Subcutaneous adipose tissue (tissue), 4 donors: ENCODE results near the gene EPB41L4B. TPM values are rescaled to one million over a fixed set of nuclear protein-coding genes. Genes with fewer than 3 reads are reported as not detected.

Experiments
- CTCF ChIP-seq: fragments of 450-650 bp; IDR thresholded peaks from one replicate; pipeline ENCODE4 v1.5.1; 2016; ENCODE audit warnings: low read depth, mild to moderate bottlenecking, control low read depth, antibody characterized with exemption, moderate library complexity
- total RNA-seq, 4 donors: library from RNA; depleted of rRNA; stranded (reverse); fragments of >200 nt; gene quantifications; one replicate each; pipeline ENCODE4 v1.1.0, GENCODE V29; 2016

EPB41L4B gene
- total RNA-seq, 4 donors from 2014 or later, result 30.8 to 117 (median 64.7) TPM

GRCh38 chr9:109274884-109275730 lies 45.8 kb downstream of the EPB41L4B start:
- no peak for TF ChIP-seq CTCF

- TF ChIP-seq CTCF, result no peak
Measured at GRCh38 chr9:109273869-109274268, 47.0 kb downstream of the EPB41L4B start.

- no peak for TF ChIP-seq CTCF
Measured at GRCh38 chr9:109272745-109273144, 48.1 kb downstream of the EPB41L4B start.

- TF ChIP-seq CTCF, result no peak
Measured at GRCh38 chr9:109272045-109272444, 48.8 kb downstream of the EPB41L4B start.

GRCh38 chr9:109270971-109271925 lies 49.6 kb downstream of the EPB41L4B start:
- TF ChIP-seq CTCF, result no peak

- no peak for TF ChIP-seq CTCF
Measured at GRCh38 chr9:109270441-109270840, 50.4 kb downstream of the EPB41L4B start.

GRCh38 chr9:109269839-109270238 lies 51.0 kb downstream of the EPB41L4B start:
- TF ChIP-seq CTCF, result no peak
